ENCODE results near the gene ZNF593OS. TPM values are rescaled to one million over a fixed set of nuclear protein-coding genes. Genes with fewer than 3 reads are reported as not detected.

The ZNF593OS gene
- total RNA-seq, 1 experiment from 2014 or later: 1.6 TPM

DNA sequence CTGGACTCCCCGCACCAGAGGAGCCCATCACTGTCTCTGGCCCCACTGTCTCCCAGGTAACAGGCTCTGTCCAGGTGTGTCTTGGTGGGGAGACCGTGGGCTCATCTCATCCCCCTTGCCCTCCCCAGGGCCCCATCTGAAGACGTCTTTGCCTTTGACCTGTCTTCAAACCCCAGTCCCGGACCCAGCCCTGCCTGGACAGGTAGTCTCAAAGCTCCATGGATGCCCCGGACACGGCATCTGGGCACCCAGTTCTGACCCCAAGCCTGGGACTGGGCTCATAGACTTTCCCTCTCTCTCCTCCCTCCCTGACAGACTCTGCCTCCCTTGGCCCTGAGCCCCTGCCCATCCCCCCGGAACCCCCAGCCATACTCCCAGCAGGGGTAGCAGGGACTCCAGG is 12.5 kb upstream of the ZNF593OS start:
- DNase-seq (ENCODE audit: low spot score): no peak

DNA sequence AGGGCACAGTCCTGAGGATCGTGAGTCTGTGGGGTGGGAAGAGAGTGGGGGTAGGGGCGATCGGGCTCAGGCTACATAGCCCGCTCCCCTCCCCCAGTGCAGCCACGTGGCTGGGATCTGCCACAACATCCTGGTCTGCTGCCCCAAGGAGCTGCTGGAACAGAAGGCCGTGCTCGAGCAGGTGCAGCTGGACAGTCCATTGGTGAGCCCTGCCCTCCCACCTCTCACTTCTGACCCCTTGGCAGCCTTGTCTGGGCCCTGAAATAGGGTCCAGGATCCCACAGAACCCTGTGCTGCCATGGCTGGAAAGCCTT is 10.7 kb upstream of the ZNF593OS start:
- no peak for DNase-seq (ENCODE audit: low spot score)

DNA sequence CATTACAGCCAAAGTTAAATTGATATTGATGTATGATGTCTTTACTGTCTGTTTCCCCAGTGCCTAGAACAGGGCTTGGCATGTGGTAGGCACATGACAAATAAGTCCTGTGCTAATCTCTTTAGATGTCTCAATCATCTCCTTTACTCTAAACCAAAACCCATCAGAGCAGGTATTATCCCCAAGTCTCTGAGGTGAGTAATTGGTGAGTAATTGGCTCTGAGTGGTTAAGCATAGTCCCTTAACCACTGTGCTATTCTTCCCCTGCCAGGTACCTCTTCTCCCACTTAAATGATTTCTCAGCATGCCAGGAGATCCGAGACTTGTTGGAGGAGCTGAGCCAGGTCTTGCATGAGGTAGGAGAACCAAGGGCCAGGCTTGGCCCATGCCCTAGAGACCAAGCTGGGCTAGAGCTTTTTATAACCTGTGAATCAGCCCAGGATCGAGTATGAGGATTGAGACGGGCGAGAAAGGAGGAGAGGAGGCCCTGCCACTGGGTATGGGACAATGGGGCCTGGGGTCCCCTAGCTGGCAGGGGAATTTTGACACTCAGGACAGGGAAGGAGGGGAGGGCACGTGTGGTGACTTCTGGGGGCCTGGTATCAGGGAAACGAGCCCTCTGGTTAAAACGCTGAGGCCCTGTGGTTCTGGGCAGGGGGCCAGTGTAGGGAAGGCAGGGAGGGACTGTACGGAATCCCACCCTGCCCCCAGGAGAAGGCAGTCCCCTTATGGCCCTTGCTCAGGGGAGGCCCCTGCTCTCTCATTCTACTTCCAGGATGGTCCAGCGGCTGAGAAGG is 10.2 kb upstream of the ZNF593OS start:
- DNase-seq (ENCODE audit: low spot score): no peak

DNA sequence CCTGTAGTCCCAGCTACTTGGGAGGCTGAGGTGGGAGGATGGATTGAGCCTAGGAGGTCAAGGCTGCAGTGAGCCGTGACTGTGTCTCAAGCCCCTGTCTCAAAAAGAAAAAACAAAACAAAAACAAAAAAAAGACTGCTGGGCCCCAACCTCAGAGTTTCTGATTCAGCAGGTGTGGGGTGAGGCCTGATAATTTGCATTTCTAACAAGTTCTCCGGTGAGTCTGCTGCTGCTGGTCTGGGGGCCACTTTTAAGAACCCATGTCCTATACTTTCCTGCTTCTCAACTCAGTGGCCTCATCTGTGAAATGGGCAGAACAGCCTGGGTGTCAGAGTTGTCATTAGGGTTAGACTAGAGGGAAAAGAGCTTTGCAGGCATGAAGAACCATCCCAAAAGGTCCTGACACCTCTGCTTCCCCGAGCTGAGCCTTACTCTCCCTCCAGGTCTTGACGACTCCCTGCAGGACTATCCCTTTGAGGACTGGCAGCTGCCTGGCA is 8.4 kb upstream of the ZNF593OS start:
- DNase-seq (ENCODE audit: low spot score): no peak

DNA sequence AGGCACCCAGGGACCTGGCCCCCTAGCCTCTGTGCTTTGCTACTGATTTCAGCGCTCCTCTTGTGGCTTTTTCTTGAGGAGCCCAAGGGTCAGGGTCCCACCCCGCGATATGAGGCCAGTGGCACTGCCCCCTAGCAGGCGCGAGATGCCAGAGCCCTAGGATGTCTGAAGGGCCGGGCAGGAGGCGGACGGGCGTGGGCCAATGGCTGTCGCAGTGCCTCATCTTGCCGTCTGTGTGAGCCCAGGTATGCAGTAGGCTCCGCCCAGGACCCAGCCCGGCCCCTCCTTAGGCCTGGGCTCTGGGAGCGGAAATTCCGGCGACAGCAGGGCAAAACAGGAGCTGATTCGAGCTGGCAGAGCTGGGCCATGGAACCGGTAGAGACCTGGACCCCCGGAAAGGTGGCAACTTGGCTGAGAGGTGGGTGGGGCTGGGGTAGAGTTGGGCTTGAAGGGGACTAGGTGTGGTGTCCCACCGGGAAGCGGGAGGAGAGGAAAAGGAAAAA is 5.6 kb upstream of the ZNF593OS start, which contains the start of gene CNKSR1:
Gene CNKSR1 (plus strand): TSS at position 310 of the 503 bp plus-strand sequence. CDS start 57 bp downstream, at position 367.
- peak; percentile 93 for DNase-seq (ENCODE audit: low spot score)

DNA sequence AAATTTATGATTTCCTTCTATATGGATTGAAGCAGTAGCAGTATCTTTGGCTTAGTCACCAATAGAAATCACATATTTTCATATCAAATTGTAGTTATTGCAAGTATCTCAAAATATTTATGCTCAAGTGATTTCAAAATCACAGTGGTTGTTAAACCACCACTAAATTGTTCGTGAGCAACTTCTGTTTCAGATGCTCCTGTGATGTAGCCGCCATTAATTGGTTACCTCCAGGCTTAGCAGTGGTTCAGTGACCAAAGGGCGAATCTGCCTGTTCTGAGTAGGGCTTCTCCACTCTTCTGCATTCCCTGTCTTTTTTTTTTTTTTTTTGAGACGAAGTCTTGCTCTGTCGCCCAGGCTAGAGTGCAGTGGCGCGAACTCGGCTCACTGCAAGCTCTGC is 3.7 kb upstream of the ZNF593OS start:
- DNase-seq (ENCODE audit: low spot score): no peak

DNA sequence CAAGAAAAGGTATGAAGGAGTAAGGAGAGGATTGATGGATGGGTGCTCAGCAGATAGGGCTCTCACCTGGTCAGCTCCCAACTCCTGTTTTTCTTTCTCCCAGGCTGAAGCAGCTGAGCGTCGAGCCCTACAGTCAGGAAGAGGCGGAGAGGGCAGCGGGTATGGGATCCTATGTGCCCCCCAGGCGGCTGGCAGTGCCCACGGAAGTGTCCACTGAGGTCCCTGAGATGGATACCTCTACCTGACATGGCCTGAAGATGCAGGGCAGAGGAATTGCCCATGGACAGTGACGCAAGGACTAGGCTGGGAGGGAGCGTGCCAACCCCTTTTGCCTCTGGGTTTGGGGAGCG is 1.2 kb downstream of the ZNF593OS start:
- no peak for DNase-seq (ENCODE audit: low spot score)

DNA sequence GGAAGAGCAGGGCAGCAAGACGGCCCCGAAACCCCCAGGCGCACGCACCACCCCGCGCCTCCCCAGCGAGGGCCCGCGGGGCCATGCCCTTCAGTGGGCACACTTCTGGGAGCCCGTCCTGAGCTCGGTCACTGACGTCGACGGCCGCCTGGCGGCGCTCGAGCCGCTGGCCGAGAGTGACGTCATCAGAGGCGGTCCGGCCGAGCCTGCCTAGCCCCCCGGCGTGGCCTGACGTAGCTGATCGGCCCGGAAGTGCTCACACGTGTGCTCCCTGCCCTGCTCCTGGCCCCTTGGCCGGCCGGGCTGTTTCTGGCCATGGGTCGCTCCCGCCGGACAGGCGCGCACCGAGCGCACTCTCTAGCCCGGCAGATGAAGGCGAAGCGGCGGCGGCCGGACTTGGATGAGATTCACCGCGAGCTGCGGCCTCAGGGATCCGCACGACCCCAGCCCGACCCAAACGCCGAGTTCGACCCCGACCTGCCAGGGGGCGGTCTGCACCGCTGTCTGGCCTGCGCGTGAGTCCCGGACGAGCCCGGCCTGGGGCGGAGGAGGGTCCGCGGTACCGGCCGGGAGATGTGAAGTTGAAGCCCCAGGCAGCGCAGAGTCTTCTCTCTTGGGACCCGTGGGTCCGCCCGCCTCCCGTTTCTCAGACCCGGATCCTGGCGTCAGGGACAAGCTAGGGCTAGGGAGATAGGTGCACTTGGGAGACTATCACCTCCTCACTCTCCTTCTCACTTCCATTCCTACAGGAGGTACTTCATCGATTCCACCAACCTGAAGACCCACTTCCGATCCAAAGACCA is 1.8 kb downstream of the ZNF593OS start, which contains the start of gene ZNF593:
Gene ZNF593 (plus strand): TSS at position 240 of the 803 bp plus-strand sequence. CDS start 76 bp downstream, at position 316.
- peak; percentile 92 for DNase-seq (ENCODE audit: low spot score)

DNA sequence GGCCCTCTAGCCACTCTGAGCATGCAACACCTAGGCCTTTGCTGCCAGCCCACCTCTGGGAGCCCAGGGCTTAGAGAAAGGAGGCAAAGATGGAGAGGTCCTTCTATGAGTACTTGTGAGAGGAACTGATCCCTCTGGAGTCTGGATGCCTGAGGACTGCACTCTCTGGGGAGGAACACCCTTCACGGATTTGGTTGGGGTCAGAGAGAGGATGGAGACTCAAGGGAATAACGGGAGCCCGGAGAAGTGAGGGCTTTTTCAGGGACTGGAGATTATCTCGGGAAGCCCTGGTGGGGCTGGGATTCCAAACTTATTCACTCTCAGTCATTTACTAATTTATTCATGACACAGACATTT is 2.5 kb downstream of the ZNF593OS start:
- no peak for DNase-seq (ENCODE audit: low spot score)

DNA sequence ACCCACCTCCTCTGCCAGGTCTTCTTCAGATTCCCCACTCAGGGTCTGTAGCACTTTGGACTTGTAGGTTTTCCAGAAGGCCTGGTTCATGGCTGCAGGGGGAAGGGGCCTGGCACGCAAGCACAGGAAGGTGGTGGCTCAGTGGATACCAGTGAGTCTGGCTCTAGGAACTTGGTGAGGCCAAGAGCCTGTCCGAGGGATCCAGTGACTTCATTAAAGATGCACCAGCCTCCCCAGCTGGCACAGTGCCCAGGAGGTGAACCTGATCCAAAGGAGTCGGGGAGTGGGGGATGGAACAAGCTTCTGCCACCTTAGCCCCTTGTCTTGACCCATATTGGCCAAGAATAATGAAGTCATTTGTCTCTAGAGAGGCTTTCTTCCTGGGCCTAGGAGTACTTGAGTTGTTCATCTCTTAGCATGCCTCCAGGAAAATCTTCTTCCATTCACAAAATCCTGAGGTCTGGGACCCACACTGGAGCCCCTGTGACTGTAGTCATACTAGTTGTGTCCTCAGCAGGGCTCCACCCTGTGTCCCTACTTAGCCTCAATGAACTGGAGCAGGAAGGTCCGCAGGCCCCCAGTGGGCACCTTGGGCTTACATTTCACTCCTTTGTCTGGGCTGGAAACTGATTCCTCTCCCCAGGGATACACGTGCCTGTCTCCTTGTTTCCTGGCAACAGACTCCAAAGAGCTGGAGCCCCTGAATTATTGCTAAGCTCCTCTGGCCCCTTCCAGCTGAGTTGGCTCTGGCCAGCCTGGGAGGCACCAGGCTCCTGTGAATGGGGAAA is 3.0 kb downstream of the ZNF593OS start, which contains the start of gene C1orf232:
Gene C1orf232 (minus strand): TSS at position 554 of the 788 bp plus-strand sequence. CDS start 464 bp downstream, at position 90.
- no peak for DNase-seq (ENCODE audit: low spot score)

DNA sequence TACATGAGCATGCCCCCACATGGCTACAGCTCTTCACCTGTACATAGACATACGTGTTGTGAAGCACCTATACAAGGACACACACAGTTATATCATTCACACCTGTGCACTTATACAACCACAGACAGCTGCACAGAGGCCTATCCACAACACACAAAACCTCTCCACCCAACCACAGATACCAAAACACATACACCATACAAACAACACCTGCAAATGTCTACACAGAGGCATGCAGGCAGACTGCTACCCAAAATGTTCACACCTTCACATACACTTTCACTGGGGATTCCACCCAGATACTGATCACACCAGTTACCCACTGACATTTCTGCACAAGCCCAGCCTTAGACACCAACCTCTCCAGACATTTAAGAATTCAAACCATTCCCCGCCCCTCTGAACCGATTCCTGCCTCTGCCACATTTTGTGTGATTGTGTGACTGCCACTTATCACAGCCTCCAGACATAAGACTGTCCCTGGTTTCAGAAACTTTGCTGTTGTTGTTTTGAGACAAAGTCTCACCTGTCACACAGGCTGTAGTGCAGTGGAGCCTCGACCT is 4.8 kb downstream of the ZNF593OS start:
- no peak for DNase-seq (ENCODE audit: low spot score)

DNA sequence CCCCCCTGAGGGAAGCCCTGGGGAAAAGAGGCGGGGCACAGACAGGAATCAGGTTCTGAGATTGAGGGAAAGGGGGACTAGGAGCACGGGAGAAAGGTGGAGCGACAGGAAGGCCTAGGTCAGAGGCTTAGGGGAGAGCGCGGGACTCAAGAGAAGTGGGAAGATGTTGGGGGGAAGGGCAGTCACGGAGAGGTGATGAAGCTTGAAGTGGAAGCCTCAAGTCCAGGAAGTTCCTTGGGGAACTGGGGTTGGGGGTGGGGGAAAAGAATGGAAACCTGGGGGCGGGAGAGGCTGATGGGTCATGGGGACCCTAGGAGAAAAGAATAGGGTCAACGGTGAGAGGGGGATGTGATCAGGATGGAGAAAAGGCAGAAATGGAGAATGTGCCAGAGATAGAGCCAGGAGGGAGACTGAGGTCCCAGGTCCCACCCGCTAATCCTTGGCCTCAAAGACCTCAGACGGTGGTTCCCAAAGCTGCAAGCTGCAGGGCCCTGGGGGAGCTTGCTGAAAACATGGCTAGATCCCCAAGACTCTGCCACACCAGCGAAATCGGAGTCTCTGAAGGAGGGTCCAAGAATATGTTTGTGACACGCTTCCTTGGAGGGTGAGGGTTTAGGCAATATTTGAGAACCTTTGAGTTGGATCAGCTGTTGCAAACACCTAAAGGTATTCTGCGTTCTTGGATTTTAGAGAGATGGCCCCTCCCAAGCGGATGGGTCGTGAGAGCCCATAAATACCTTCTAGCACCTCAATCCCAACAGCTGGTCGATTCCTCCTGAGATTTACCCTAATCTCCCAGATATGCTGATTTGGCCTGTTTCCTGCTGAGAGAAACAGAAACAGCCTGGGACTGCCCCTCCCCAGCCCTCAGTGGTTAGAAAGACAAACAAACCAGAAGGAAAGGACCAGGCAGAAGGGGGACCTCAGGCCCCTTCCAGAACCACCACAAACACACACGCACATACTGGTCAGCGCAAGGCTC is 6.5 kb downstream of the ZNF593OS start:
- no peak for DNase-seq (ENCODE audit: low spot score)

DNA sequence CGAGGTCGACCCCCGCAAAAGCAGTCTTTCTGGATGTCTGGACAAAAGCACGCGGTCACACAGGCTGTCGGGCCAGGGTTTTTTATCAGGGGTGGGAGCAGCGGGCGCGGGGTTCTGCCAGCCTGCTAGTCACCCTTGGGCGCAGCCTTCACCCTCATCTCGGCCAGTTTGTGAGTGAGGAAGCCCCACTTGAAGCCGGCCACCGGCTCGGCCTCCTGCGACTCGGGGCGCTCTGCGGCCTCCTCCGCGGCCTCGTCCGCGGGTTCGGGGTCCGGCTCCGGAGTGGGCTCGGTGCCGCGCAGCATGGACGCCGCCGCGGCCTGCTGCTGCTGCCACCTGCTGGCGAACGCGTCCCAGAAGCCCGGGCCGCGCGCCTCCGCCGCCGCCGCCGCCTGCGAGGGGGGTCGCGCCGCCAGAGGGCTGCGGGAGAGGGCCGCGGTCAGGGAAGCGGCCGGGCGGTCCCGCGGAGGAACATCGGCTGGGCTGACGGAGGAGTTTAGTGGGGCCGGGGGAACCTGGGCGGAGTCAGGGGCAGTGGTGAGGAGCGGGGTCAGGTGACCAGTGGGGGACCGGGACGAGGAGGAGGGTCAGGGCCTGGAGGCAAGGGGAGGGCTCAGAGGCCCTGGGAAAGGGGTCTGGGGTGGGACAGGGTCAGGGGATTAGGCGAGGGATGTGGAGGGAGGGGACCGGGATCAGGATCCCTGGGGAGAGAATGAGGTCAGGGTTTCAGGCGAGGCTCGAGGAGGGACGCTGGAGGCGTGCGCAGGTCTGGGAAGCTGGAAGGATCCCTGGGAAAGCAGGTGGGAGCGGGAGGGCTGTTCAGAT is 7.4 kb downstream of the ZNF593OS start:
- no peak for DNase-seq (ENCODE audit: low spot score)

DNA sequence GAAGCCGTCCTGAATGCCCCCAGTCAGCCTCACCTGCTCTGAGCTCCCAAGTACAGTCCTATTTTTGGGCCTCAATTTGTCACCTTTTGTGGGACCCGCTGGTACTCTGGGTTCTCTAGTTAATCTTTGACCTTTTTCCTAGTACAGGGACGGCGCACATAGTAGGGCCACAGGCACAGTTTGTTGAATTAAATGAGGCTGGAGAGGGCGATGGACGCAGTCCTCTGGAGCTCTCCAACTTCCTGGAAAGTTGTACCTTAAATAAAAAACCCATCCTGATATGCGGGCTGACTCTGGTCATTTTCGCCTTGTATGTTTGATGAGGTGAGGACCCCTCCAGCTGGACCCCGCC is 8.0 kb downstream of the ZNF593OS start:
- DNase-seq (ENCODE audit: low spot score): no peak

DNA sequence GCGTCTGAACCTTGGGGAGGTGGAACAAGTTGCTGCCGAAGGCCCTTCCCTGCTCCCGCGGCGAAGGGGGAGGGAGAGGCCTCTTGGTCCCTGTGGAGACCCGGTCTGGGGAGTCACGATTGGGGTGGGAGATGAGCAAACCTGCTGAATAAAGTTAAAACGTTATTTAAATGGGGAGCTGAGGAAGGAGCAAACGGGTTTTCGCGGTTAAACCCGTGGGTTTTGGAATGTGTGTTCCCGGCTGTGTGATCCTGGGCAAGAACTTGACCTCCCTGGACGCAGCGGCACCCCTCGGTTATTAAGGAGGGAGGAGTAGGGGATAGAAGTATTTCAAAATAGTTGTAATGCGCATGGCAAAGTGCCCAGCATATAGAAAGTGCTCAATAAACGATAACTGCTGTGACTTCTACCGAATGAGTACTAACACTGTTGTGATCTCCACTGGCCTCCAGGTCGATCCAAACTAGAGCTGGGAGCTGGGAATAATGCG is 9.4 kb downstream of the ZNF593OS start:
- no peak for DNase-seq (ENCODE audit: low spot score)

DNA sequence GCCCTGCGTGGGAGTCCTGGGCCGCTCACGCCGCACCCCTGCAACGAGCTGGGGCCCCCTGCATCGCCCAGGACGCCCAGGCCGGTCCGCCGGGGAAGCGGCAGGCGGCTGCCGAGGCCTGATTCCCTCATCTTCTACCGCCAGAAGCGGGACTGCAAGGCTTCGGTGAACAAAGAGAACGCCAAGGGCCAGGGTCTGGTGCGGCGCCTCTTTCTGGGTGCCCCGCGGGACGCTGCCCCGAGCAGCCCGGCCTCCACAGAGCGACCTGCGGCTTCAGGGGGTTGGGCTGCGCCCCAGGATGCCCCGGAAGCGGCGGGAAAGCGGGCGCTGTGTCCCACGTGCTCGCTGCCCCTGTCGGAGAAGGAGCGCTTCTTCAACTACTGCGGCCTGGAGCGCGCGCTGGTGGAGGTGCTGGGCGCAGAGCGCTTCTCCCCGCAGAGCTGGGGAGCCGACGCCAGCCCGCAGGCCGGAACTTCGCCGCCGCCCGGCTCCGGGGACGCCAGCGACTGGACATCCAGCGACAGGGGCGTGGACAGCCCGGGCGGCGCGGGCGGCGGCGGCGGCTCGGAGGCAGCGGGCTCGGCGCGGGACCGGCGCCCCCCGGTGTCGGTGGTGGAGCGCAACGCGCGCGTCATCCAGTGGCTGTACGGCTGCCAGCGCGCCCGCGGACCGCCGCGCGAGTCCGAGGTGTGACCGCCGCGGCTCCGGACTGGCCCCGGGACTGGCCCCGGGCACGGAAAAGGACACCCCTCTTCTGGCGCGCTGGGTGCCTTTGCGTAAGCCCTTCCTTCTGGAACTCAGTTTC is 10.0 kb downstream of the ZNF593OS start:
- peak; percentile 33 for DNase-seq (ENCODE audit: low spot score)

DNA sequence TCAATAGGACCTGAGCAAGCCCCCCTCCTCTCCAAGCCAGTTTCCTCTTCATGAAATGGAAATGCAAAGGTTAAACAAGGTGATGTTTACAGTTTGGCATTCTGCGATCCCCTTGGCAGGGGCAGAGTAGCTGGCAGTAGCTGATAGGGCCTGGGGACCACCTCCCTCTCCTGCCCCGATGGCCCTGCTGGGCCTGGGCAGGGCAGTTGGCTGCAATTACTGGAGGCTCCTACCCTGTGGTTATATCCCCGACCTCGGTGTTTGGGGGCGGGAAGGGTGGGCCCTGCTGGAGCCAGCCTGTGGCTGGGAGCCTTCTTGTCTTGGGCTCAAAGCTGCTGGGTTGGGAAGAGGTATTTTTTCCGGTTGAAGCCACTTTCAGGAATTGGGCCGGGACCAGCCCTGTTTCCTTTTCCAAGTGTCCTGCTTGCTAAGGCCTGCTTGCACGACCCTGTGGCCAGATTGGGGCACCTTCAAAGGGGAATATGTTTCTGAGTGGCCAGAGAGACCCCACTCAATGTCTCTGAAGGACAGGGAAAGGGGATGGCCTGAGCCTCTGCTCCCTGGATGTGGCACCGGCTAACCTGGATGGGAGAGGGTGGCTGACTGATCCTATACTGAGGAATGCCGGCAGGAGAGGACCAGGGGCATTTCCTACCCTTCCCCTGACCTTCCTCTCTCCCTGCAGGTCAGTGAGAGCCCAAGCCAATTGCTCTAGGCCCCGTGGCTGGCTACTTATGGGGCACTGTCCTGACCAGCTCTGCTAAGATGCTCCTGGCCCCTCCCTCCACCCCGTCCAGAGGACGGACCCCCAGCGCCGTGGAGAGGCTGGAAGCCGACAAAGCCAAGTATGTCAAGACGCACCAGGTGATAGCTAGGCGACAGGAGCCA is 10.9 kb downstream of the ZNF593OS start:
- DNase-seq (ENCODE audit: low spot score): no peak
